ENCODE measurements around the gene ADAMTS18. TPM values are rescaled to one million over a fixed set of nuclear protein-coding genes. Genes with fewer than 3 reads are reported as not detected.

The ADAMTS18 gene
- total and polyA plus RNA-seq, 9 of the 15 experiments (the other 6 are each of a cell fraction or from before 2014, with no cell fraction given) = not detected

- TF ChIP-seq TEAD2 (tag; IDR thresholded peaks at IDR 0.05) (no peak), MAFK (IDR thresholded peaks at IDR 0.05; ENCODE audit: low read length) (no peak)
Observed at GRCh38 chr16:77403732-77404131, 31.1 kb downstream of the ADAMTS18 start (continued).

GRCh38 chr16:77402672-77403071 is 32.2 kb downstream of the ADAMTS18 start:
- no peak overlapping the region for H2AFZ ChIP-seq (ENCODE audit: low read depth, low read length)
- no peak overlapping the region for H3K4me3 ChIP-seq
- intact Hi-C loops (cut with micrococcal nuclease) = loop anchor here (10.0 kb wide), 1 partner anchor 182 kb away; no protein-coding TSS in a partner anchor
- H3K9ac ChIP-seq (ENCODE audit: insufficient read depth in 1 of 2, low read depth in 2 of 2, low read length in 2 of 2) = no peak overlapping the region
- no peaks in the 10 kb centered on the region for H3K9me3 ChIP-seq (replicated peaks; ENCODE audit: control insufficient read depth, insufficient read depth, low read depth, low read length)
- 2% methylated on average over 2 of the region's 2 CpGs for WGBS (ENCODE audit: insufficient coverage, low coverage, missing lambda C conversion rate)
- BruUV-seq (replicated peaks) = no TSS peak
- H3K79me2 ChIP-seq (ENCODE audit: control insufficient read depth, insufficient read depth, low read length) = no peaks in the 10 kb centered on the region
- no peak overlapping the region for H3K4me2 ChIP-seq (ENCODE audit: insufficient read depth, low read length)
- DNase-seq (ENCODE audit: extremely low read depth in 1 of 4, low spot score in 3 of 4) (no peak), FAIRE-seq (no peak), ATAC-seq (no peak)
- no peaks in the 10 kb centered on the region for H4K20me1 ChIP-seq (replicated peaks; ENCODE audit: control insufficient read depth, insufficient read depth, low read length)
- no peaks in the 10 kb centered on the region for H3K27me3 ChIP-seq (ENCODE audit: control insufficient read depth in 2 of 2, insufficient read depth in 2 of 2, low read length in 2 of 2)
- POLR2A ChIA-PET = no interaction called here
- H3K27ac ChIP-seq (ENCODE audit: extremely low read depth, low read depth, low read length) = no peak overlapping the region
- no peaks in the 10 kb centered on the region for H3K36me3 ChIP-seq (ENCODE audit: control insufficient read depth, insufficient read depth, low read length)
- CTCF ChIA-PET (ENCODE audit: low intra/inter-chr PET ratio) = interaction anchor here (0.5 kb wide), 1 partner anchor 1204 kb away, joined by 4 read pairs; no protein-coding TSS in a partner anchor
- in situ Hi-C loops (cut with MboI) = no loop called here
- H3K4me1 ChIP-seq (replicated peaks in 1 of 2; ENCODE audit: control insufficient read depth in 2 of 2, insufficient read depth in 2 of 2, low read length in 2 of 2) = no peaks in the 10 kb centered on the region
- H3K9me1 ChIP-seq (ENCODE audit: control insufficient read depth, insufficient read depth, low read length) = no peaks in the 10 kb centered on the region
- no peak for TF ChIP-seq GATAD2B (IDR thresholded peaks at IDR 0.05; ENCODE audit: borderline replicate concordance)
- TF ChIP-seq TAF15 (IDR thresholded peaks at IDR 0.05; ENCODE audit: low read depth, low read length) = no peak
- no peak for TF ChIP-seq XRCC4 (IDR thresholded peaks at IDR 0.05; ENCODE audit: extremely low read depth, insufficient read depth, insufficient read length)
- TF ChIP-seq YY1 (IDR thresholded peaks at IDR 0.05; ENCODE audit: borderline replicate concordance in 1 of 3, control insufficient read depth in 1 of 3, extremely low read depth in 1 of 3, insufficient read depth in 3 of 3, insufficient read length in 1 of 3, insufficient replicate concordance in 2 of 3, low read depth in 1 of 3, low read length in 2 of 3) = no peak
- no peak for TF ChIP-seq ARHGAP35 (IDR thresholded peaks at IDR 0.05; ENCODE audit: partially characterized antibody)
- TF ChIP-seq STAT6 (CRISPR knock-in tag; IDR thresholded peaks at IDR 0.05) = no peak
- no peak for TF ChIP-seq CREB5 (CRISPR knock-in tag; IDR thresholded peaks at IDR 0.05)
- TF ChIP-seq ZNF699 (CRISPR knock-in tag; IDR thresholded peaks at IDR 0.05; ENCODE audit: insufficient replicate concordance) = no peak
- no peak for TF ChIP-seq LEF1 (IDR thresholded peaks at IDR 0.05)
- TF ChIP-seq KDM1A (IDR thresholded peaks at IDR 0.05) = no peak
